Measurements from ENCODE around the gene SMARCA4.

- no peak for TF ChIP-seq CTCF (IDR thresholded peaks at IDR 0.05)
- TF ChIP-seq POLR2A (IDR thresholded peaks at IDR 0.05), result no peak
Measured at GRCh38 chr19:11023016-11023415, 62.2 kb downstream of the SMARCA4 start.
